Activated T-cell treated with anti-CD3 and anti-CD28 coated beads, Interleukin-2, amount 50 U/mL, for 48 hours (primary cell): ENCODE data around the gene NUTM2B.
"Not testable (repeated sequence)": the region's sequence is repeated elsewhere in the genome, so short reads cannot be mapped to it uniquely, and the experiment has no call there.

Experiments
- DNase-seq, 2 experiments: peaks; one replicate each; pipeline ENCODE4 v3.0.0-alpha.2; 2020

NUTM2B gene, protein sequence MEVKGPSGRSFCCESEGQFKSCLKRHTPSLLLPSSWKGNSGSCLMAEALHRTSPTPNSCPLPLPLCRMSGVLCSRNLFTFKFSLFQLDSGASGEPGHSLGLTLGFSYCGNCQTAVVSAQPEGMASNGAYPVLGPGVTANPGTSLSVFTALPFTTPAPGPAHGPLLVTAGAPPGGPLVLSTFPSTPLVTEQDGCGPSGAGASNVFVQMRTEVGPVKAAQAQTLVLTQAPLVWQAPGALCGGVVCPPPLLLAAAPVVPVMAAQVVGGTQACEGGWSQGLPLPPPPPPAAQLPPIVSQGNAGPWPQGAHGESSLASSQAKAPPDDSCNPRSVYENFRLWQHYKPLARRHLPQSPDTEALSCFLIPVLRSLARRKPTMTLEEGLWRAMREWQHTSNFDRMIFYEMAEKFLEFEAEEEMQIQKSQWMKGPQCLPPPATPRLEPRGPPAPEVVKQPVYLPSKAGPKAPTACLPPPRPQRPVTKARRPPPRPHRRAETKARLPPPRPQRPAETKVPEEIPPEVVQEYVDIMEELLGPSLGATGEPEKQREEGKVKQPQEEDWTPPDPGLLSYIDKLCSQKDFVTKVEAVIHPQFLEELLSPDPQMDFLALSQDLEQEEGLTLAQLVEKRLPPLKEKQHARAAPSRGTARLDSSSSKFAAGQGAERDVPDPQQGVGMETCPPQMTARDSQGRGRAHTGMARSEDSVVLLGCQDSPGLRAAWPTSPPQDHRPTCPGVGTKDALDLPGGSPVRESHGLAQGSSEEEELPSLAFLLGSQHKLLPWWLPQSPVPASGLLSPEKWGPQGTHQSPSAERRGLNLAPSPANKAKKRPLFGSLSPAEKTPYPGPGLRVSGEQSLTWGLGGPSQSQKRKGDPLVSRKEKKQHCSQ

DNA sequence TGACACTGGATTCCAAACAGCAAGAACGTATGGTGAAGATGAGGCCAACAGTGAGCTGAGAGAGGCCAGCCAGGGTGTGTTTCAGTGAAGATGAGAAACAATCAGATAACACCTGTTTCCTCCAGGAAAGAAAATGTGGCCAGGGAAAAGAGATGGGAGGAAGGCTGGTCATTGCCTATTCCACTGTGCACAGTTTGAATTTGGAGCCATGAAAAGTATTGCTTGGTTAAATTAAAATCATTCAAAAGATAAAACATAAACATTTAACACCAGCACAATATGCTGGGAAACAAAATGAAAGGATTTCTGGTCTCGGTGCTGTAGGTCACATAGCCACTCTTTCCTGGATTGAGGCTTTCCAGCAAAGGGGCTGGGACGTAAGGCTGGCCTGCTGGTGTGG, at the start of gene NUTM2B:
Gene NUTM2B, plus strand, starts transcription at position 301 of the 400 bp plus-strand sequence. CDS start 383 bp downstream, outside the sequence.
- not testable (repeated sequence) for DNase-seq

DNA sequence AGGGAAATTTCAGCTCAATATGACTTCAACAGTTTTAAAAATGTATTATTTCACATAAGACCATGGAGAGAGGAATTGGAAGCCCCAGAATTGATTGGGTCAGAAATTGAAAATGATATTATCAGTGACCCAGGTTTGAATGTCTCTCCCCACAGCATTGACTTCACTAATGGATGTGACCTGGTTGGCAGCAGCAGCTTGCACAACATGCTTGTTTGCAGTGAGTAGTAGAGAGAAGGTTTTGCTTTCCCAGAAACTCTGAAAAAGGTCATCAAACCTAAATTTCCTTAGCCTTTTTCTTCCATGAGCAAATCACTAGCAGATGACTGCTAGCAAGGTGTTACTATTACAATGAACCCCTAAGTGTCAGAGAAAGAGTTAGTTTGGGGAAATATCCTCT, 39.7 kb upstream of the NUTM2B start:
- not testable (repeated sequence) for DNase-seq

DNA sequence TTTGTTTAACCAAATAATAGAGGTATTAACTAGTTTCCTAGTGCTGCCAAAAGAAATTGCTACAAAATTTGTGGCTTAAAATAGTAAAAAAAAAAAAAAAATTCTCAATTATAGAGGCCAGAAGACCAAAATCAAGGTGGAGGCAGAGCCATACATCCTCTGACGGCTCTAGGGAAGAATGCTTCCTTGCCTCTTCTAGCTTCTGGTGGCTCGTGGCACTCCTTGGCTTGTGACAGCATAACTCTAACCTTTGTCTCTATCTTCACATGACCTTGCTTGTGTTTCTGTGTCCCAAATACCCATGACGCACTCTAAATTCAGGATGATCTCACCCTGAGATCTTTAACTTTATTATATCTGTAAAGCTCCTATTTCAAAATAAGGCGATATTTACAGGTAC, 38.3 kb upstream of the NUTM2B start:
- not testable (repeated sequence) for DNase-seq

DNA sequence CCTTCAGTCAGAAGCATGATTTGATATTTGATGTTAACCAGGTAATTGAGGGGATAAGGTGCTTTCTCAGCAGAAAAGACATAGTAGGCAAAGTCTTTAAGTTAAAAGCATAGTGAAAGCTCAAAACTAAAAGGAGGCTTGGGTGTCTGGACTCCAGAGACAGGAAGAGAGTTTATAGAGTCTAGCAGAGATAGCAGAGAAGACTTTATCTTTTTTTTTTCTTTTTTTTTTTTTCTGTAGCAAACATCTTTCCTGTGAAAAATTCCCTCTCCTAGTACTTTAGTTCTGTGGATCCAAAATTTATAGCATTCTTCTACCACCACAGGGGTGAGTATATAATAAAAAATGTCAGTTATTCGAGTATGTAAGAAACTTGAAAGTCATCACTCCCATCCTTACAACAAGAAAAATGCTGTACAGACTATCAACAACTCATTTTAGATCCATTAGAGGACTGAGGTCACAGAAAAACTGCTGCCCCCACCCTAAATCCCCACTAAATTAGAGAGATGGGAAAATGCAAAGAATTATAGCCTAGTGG, 33.7 kb upstream of the NUTM2B start:
- not testable (repeated sequence) for DNase-seq

DNA sequence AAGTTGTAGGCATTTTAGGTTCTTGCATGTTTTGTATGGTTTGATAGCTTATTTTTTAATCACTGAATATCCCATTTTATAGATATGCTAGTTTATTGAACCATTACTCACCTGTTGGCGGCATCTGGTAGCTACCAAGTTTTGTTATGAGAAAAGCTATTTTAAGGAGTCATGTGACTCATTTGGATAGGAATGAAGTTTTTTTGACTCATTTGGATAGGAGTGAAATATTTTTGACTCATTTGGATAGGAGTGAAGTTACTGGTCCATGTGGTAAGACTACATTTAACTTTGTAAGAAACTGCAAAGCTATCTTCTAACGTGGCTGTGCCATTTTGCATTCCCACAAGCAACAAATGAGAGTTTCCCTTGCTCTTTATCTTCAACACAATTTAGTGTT, 28.1 kb upstream of the NUTM2B start:
- DNase-seq = not testable (repeated sequence)

DNA sequence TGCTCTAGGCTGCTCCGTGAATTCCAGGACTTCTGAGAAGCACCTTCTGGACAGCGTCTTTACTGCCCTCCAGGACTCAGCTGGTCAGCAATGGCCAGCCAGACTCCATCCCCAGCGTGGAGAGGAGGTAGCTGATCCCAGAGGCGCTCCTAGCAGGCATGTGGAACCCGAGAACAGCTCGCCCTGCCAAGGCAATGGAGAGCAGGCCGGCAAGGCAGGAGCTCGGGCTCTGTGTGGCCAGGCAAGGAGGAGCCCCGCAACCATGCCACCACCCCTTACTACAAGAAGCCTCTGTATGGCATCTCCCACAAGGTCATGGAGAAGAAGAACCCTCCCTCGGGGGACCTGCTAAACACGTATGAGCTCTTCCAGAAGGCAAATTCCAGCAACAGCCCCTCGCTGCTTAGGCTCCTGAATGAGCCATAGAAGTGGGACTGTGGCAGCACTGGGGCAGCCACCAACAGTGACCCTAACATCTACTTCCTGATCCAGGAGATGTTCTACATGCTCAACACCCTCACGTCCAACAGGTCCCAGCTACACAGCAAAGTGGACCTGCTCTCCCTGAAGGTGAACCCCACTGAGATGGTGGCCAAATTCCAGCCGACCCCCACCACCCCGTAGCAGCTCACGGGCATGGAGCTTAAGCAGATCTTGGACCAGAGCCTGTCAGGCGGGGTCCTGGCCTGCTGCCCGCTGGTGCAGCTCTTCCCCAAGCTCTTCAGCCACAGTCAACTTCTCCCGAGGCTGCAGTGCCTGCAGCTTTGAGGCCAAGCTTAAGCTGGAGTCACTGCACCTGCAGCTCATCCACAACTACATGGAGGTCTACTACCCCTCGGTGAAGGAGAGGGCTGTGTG, 19.8 kb upstream of the NUTM2B start:
- not testable (repeated sequence) for DNase-seq

DNA sequence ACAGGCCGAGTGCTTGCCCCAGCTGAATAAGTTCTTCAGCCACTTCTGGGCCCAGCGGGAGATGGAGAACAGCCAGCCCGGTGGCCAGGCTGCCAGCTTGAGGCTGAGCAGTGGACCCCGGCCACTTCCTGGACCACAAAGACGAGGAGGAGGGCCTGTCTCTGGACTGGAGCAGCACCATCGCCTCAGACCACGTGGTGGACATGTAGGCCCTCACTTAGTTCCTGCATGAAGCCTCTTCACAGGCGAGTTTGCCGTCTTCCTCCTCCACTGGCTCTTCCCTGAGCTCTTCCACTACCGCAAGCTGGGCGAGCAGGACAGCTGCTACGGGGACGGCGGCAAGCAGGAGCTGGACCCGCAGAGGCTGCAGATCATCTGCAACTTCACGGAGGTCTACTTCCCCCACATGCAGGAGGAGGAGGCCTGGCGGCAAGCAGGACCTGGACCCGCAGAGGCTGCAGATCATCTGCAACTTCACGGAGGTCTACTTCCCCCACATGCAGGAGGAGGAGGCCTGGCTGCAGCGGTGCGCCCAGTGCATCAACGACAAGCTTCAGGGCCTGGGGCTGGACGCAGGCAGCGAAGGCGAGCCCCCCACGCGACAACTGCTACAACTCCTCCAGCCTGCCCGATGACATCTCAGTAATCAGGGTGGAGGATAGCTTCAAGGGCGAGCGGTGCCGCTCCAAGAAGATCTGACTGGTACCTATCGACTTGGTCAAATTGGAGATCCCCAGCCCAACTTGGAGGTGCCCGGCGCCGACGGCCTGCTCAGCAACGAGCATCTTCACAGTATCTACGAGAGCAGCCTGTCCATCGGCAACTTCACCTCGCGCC, 18.9 kb upstream of the NUTM2B start:
- DNase-seq = not testable (repeated sequence)

DNA sequence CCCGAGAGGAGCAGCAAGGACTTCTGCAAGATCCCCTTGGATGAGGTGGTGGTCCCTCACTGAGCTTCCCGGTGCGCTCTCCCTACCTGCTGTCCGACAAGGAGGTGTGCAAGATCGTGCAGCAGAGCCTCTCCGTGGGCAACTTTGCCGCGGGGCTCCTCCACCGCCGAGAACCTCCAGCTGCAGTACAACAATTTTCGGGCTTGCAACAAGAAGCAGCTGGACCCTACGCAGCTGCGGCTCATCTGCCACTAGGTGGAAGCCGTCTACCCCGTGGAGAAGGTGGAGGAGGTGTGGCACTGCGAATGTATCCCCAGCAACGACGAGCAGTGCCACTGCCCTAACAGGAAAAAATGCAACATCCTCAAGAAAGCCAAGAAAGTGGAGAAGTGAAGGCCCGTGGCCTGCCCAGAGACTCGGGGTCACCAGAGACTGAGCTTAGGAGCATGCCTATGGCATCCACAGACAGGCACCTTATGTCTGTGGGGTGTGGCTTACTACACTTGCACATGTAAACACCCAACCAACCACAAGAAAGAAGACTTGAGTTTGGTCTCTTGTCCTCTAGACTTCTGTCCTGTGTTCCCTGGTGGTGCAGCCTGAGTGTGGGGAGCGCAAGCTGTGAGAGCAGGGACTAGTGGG, 17.9 kb upstream of the NUTM2B start:
- peak; percentile 67 to 76 for DNase-seq

DNA sequence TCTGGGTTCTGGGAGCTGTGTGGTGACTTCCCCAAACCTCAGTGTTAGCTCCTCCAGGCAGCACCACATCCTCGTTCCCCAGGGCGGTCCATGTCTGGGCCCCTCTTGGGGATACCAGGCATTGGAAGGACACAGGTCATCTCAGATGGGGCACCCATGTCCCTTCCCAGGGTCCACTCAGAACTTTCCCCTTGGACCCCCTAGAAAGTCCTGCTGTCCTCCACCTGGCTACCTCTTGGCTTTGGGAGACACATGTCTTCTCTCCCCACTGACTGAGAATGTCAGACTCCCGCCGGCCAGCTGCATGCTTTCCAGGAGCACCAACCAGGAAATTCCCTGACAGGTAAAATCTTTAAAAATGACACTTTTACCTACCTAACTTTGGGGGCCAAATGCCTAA, 16.4 kb upstream of the NUTM2B start:
- not testable (repeated sequence) for DNase-seq

DNA sequence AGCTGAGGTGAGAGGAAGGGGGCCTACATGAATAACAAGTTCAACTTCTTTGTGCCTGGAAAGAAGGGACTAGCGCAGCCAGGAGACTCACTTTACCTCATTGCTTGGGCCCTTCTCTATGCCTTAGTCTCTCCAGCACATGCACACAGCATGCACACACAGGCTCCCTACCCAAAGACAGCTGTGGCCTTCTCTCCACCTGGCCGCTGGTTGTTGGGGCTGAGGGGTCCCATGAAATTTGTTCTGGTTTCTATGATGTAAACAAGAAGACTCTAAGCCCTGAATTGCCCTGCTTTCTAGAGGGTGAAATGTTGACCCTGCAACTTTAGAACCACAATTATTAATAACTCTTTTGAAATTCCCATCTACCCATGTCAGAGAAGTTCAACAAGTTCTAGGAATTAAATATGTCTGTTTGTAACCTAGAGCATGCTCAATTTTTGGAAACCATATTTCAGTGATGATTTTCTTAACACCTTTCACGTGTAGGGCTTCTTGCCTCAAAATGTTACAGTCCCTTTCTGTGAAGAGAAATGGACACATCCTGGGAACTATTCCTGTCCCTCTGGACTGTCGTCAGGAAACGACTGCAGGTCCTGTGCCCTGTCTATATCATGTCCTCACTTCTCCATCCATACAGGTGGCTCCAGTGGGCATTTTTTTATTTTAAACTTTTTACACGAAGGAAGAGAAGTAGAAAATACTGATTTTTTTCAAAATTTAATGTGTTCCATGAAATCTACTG, 15.4 kb upstream of the NUTM2B start:
- not testable (repeated sequence) for DNase-seq

DNA sequence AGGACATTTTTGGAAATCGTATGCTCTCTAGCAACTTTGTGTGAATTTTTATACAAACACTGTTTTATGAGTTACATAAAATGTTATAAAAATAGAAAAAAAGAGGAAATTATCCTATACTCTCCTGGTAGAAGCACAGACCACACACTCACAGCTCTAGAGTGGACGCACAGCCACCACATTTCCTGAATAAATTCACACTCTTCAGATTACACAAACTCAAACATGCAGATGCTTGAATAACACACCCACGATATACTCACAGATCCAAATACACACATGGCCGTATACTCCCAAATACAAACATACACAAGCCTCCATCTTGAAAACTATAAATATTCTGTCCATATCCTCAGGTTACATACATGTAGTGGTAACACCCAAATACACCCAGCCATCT, 14.2 kb upstream of the NUTM2B start:
- DNase-seq = not testable (repeated sequence)

DNA sequence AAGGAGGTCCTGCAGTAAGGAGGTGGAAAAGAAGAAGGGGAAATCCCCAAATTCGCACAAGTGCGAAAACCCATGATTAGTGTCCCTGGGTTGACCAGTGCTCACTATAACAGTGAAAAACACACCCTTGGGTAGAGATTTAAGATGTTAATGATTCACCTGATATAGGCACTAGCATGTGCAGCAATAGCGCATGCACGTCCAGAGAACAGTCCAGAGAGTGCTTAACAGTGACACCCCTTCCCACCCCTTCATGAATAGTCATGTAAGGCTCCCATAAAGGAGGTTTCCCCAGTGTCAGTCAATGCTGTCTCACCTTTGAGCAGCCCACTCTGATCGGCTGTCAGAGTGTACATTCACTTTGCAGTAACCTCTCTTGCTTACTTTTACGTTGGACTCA, 6.4 kb upstream of the NUTM2B start:
- not testable (repeated sequence) for DNase-seq

DNA sequence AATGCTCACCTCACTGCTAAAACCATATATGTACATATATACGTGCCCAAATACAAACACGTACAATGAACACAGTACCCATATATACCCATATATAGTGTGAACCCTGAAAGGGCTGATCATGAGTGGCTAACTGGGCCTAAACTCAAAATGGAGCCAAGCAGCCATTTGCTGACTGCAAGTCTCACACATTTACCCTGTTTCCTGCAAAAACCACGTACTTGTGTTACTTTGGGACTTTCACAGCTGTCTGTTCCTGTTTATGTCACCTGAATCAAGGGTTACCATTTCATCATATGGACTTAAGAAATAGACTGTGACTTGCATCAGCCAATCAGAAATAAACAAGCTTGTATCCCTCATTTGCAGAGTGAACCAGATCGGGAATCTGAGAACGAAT, 5.9 kb upstream of the NUTM2B start:
- DNase-seq = not testable (repeated sequence)

DNA sequence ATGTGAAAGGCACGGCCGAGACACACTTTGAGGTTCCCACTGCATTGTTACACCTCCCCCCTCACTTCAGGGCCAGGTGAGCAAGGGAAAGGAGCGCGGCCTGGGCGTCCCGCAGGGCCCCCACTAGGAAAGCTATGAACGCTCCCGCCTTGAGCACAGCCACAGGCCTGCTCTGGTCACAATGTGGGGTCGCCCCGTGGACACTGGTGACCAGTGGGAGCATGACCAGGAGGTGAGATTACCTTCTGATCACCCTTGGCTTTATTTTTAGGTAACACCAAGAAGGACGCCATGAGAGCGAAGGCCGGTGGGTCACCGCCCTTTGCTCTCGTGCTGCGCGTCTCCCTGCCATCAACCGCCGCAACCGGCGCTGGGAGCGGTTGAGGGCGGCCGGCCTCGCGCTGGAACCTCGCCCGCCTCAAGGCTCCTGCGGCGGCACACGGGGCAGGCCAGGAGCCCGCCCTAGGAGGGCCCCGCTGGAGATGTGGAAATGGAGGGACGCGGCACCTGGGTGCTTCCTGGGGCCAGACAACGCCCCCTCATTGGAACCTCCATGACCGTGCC, 2.6 kb upstream of the NUTM2B start:
- DNase-seq = not testable (repeated sequence)

DNA sequence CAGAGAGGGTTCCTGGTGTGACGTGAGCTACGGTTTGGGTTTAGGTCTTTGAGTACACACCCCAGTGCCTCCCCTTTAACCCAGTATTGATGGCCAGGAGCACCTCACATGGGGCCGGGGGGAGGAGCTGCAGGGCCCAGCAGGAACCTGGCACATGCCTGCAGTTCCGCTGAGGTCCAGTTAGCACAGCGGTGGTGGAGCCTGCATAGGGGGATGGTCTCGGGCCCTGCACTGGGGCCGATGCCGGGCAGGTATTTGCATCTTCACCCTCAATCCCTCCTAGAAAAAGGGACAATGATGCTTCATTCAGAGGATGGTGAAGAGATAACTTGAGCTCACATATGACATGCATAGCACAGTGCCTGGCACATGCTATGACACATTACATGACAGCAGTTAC, 4.0 kb downstream of the NUTM2B start:
- not testable (repeated sequence) for DNase-seq

DNA sequence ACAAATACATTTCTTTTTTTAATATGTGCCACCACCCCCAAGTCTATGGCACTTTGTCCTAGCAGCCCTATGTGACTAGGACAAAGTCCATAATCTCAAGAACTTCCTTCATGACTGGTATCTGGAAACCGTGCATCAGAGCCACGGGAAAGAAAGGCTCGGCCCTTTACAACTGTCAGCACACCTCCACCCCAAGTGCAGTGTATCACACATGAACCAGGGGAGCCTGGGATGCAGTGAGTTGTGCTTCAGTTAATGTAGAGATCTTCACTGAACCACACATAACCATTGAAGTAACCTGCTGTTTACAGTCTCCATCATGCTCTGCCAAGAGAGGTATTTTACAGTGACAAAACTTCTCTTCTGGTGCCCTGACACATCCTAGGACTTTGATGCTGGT, 11.9 kb downstream of the NUTM2B start:
- not testable (repeated sequence) for DNase-seq

DNA sequence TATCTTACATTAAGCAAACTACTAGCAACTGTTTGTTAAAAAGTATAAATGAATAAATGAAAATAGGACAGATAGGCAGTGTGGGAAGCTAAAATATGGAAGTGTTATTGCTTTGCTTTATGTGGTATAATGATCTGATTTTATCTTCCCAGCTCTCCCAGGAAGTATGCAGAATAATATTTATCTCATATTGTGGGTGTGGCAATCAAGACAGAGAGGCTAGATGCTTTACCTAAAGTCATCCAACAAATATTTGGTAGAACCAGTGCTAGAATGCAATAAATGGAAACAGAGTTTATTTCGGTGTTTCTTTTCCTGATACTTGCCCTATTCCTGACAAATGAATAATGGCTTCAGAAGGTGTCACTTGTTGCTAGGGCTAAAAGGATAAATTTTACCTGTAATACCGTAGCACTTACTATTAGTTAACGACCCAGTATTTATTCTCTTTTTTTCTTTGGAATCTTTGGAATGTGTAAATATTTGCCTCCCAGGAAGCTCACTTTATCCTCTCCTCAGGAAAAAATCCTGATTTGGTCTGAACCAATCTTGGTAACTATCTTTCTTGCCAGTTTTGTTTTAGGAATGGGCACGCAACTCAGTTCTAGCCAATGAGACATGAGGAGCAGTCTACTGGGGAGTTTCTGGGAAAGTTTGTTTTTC, 14.0 kb downstream of the NUTM2B start:
- not testable (repeated sequence) for DNase-seq

DNA sequence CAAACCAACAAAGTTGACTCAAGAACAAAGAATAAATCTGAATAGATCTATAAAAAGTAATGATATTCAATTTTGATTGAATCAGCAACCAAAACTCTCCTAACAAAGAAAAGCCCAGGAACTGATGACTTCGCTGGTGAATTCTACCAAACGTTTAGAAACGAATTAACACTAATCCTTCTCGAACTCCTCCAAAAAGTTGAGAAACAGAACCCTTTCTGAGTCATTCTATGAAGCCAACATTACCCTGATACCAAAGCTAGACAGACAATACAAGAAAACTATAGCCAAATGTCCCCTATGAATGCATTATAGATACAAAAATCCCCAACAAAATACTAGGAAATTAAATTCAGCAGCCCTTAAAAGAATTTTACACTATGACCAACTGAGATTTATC, 17.0 kb downstream of the NUTM2B start:
- DNase-seq = not testable (repeated sequence)

DNA sequence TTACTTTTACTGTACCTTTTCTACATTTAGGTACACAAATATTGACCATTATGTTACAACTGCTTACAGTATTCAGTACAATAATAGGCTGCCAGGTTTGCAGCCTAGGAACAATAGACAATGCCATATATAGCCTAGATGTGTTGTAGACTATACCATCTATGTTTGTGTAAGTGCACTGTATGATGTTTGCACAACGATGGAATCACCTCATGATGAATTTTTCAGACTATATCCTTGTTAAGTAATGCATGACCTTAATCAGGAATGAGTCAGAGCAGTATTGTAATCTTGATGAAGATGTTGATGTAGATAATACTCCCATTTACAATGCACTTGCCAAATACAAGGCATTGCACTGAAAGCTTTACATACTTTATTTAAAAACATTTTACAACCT, 23.6 kb downstream of the NUTM2B start:
- not testable (repeated sequence) for DNase-seq
